ENCODE measurements around the gene SFXN3. TPM values are rescaled to one million over a fixed set of nuclear protein-coding genes. Genes with fewer than 3 reads are reported as not detected.

Gene SFXN3
- polyA plus RNA-seq, 1 donor: 20.3 TPM

DNA sequence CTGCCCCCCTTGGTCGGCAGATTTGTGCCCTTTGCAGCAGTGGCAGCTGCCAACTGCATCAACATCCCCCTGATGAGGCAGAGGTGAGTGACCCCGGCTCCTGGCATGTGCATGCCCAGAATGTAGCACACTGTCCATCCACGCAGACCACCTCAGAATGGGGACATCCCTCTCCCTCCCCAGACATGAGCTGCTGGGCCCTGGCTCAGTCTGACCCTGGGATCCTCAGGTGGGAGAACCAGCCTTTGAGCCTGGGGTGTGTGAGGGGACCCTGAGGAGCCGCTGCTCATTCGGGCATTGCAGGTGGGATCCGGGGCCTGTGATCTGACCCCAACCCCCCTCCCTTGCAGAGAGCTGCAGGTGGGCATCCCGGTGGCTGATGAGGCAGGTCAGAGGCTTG is 5.7 kb downstream of the SFXN3 start:
- DNase-seq: no peak

- no peak for DNase-seq
Observed at GRCh38 chr10:101038484-101038883, 7.5 kb downstream of the SFXN3 start.

DNA sequence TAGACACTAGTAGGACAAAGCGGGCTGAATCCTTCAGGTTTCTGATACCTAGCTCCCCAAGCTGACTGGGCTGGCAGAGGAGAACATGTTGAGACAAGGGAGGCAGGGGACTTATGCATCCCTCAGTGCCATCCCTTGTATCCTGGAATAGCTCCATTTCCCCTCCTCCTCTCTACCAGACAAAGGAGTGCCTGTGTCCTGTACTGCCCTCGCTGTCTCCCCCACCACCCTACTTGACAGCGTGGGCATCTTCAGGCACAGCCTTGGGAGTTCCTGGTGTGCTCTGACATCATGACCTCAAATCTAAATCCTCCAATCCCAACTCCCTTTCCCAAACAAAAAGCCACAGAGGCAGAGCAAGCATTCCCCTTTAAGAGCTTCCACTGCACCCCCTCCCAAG is 9.0 kb downstream of the SFXN3 start:
- no peak for DNase-seq

- DNase-seq: no peak
Observed at GRCh38 chr10:101040851-101041250, 9.8 kb downstream of the SFXN3 start.

DNA sequence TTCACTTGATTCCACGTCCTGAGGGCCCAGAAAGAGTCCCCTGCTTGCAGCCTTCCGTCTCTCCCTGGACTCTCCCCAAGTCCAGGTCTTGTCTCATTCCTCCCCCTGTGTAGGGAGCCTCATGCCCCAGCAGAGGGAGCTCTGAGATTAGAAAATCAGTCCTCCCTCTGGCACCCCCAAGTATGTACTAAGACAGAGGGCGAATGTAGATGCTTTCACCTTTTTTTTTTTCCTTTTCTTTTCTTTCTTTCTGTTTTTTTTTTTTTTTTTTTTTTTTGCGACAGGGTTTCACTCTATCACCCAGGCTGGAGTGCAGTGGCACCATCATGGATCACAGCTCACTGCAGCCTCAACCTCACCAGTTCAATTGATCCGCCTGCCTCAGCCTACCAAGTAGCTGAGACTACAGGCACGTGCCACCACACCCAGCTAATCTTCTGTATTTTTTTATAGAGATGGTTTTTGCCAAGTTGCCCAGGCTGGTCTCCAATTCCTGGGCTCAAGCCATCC is 10.3 kb downstream of the SFXN3 start:
- DNase-seq: peak; percentile 86

DNA sequence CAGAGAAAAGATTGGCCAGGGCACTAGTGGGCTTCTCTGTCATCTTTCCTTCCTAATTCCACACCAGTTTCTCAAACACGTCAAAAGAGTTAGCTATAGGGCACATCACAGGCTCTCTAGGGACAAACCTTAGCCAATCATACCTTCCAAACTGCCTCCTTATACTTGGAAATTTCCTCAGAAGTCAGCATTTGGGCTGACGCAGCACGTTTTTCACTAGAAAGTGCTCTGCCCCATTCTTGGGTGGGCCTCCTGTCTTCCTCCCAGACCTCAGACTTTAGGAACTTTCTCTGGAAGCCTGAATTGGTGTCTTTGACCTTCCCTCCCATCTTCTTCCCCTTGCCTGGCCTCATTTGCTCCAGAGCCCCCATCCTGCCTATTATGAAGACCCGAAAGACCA is 11.1 kb downstream of the SFXN3 start:
- no peak for DNase-seq

GRCh38 chr10:101042667-101043362 is 11.8 kb downstream of the SFXN3 start:
- peak; percentile 94 for DNase-seq

GRCh38 chr10:101043363-101043707 is 12.3 kb downstream of the SFXN3 start:
- DNase-seq: no peak

GRCh38 chr10:101044117-101044516 is 13.1 kb downstream of the SFXN3 start:
- DNase-seq: no peak

DNA sequence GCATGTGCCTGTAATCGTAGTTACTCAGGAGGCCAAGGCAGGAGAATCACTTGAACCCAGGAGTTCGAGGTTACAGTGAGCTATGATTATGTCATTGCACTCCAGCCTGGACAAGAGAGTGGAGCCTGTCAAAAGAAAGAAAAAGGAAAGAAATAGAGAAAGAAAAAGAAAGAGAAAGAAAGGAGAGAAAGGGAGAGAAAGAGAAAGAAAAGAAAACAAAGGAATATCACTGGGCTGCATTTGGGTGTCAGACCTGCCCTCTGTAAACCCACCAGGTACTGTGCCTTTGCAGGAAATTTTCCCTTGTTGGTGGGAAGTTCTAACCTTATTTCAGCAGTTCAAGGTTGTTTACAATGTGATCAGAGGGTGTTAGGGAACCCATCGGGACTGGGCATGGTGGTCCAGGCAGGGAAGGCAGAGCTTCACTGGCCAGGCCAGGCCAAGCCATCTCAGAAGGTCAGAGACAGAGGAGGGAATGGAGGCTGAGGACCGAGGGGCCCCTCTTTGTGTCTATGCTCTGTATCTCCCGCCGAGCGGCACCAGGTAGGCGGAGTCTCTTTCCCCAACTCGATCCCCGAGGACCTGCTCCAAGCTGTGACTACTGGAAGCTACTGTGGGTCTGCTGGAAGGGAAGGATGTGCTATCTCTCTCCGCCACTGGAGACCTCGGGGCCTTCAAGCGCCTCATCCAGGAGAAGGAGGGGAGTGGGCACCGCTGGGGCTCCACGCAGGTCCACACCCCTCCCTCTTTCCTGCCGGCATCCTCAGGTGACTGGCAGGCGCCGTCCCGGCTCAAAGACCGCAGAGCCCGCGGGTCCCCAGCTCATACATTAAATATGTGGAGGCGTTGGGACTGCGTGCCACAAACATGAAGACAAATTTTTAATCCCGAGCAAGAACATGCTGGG is 15.6 kb downstream of the SFXN3 start:
- no peak for DNase-seq

- no peak for DNase-seq
Observed at GRCh38 chr10:101047268-101047667, 16.2 kb downstream of the SFXN3 start.

GRCh38 chr10:101047961-101048892 is 17.2 kb downstream of the SFXN3 start:
- DNase-seq: no peak

- no peak for DNase-seq
Observed at GRCh38 chr10:101050208-101051069, 19.4 kb downstream of the SFXN3 start.

- DNase-seq: no peak
Observed at GRCh38 chr10:101052285-101052684, 21.3 kb downstream of the SFXN3 start.

- DNase-seq: no peak
Observed at GRCh38 chr10:101053516-101053915, 22.5 kb downstream of the SFXN3 start.

GRCh38 chr10:101054351-101054750 is 23.3 kb downstream of the SFXN3 start:
- no peak for DNase-seq

- no peak for DNase-seq
Observed at GRCh38 chr10:101054876-101055275, 23.8 kb downstream of the SFXN3 start.

DNA sequence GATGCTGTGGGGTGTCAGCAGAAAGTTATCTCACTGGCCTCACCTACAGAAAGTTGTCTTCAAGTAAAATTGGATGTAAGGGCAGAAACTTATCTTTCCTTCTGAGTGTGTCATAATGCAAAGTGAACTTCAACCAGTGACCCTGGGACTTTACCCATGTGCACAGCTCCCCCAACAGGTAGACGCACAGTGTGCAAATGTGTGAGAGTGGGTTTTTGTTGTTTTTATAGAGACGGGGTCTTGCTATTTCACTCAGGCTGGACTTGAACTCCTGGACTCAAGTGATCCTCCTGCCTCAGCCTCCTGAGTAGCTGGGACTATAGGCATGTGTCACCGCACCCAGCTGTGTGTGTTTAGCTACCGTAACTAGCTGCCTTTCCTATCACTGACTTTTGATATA is 24.4 kb downstream of the SFXN3 start:
- no peak for DNase-seq

DNA sequence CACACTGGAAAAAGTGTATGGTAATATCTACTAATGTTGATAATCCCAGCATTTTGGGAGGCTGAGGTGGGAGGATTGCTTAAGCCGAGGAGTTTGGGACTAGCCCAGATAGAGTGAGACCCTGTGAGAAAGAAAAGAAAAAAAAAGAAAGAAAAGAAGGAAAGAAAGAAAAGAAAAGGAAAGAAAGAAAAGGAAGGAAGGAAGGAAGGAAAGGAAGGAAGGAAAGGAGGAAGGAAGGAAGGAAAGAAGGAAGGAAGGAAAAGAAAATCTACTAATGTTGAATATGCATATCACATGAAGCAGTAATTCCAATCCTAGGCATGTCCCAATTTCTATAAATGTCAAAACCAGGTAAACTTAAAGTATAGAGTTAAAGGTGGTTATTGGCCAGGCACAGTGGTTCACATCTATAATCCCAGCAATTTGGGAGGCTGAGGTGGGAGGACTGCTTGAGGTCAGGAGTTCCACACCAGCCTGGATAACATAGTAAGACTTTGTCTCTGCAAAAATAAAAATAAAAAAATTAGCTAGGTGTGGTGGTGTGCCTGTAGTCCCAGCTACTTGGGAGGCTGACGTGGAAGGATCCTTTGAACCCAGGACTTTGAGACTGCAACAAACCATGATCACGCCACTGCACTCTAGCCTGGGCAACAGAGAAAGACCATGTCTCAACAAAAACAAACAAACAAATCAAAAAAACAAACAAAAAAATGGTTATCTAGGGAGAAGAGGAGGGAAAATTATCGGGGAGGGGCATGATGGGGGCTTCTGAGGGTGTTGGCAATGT is 25.5 kb downstream of the SFXN3 start:
- DNase-seq: no peak

- DNase-seq: peak; percentile 94
Observed at GRCh38 chr10:101060036-101060950, 29.3 kb downstream of the SFXN3 start.
